Duodenal mucosa (tissue), 2 donors: Measurements from ENCODE around the gene SHISA5.
A peak's percentile ranks its signal among the peaks of the same experiment; 100 is the strongest.

Source experiments
- H3K27ac ChIP-seq: one replicate; pipeline ENCODE4 v1.7.0; 2013; ENCODE audit warnings: low read depth, low read length
- H3K27me3 ChIP-seq, 2 donors: one replicate each; pipeline ENCODE4 v1.7.0; 2013; ENCODE audit warnings: low read length in 2 of 2, control low read depth in 1 of 2; ENCODE audit not compliant: insufficient read depth in 2 of 2, control insufficient read depth in 1 of 2
- H3K36me3 ChIP-seq, 2 donors: one replicate each; pipeline ENCODE4 v1.7.0; 2013; ENCODE audit warnings: low read length in 2 of 2, control low read depth in 1 of 2; ENCODE audit not compliant: insufficient read depth in 2 of 2, control insufficient read depth in 1 of 2
- H3K4me1 ChIP-seq, 2 donors: one replicate each; pipeline ENCODE4 v1.7.0; 2013; ENCODE audit warnings: low read length in 2 of 2, control low read depth in 1 of 2; ENCODE audit not compliant: insufficient read depth in 2 of 2, control insufficient read depth in 1 of 2
- H3K4me3 ChIP-seq, 2 donors: one replicate each; pipeline ENCODE4 v1.7.0; 2013; ENCODE audit warnings: low read length in 2 of 2, low read depth in 1 of 2
- H3K9ac ChIP-seq, 2 donors: one replicate each; pipeline ENCODE4 v1.7.0; 2013; ENCODE audit warnings: low read length in 2 of 2, low read depth in 1 of 2
- H3K9me3 ChIP-seq, 2 donors: one replicate each; pipeline ENCODE4 v1.7.0; 2013; ENCODE audit warnings: low read length in 2 of 2, control low read depth in 1 of 2; ENCODE audit not compliant: control insufficient read depth in 1 of 2

The SHISA5 gene

DNA sequence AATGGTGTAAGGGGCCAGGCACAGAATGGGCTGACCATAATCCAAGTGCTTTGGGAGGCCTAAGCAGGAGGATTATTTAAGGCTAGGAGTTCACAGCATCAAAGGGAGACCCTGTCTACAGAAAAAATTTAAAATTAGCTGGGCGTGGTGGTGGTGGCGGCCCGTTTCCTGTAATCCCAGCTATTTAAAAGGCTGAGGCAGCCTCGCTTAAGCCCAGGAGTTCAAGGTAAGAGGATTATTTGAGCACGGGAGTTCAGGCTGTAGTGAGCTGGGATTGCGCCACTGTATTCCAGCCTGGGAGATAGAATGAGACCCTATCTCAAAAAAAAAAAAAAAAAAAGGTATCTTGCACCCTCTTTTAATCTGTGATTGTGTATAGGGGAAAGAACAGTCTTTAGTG, 62.0 kb downstream of the SHISA5 start:
- Histone ChIP-seq H3K4me3 (peak overlapping the region; percentile 2 to 8), H3K9ac (peak overlapping the region in 1 of 2 donors; percentile 7), H3K9me3 (no peaks in the 10 kb centered on the region), H3K27me3 (no peaks in the 10 kb centered on the region), H3K4me1 (peaks cover 17 to 27% of the 10 kb centered on the region in 2 donors), H3K36me3 (peaks cover 10 to 18% of the 10 kb centered on the region in 2 donors), H3K27ac (no peak overlapping the region)

GRCh38 chr3:48440590-48440958, 63.4 kb downstream of the SHISA5 start:
- Histone ChIP-seq H3K36me3 (peaks cover 10 to 18% of the 10 kb centered on the region in 2 donors), H3K9ac (peak overlapping the region; percentile 77 to 94), H3K4me3 (peak overlapping the region; percentile 96 to 99), H3K4me1 (peaks cover 14 to 28% of the 10 kb centered on the region in 2 donors), H3K27ac (peak overlapping the region; percentile 89), H3K27me3 (no peaks in the 10 kb centered on the region), H3K9me3 (no peaks in the 10 kb centered on the region)

- Histone ChIP-seq H3K9ac (peak within 1 kb of the TSS; percentile 77 to 94), H3K9me3 (no peaks in the 10 kb centered on the region), H3K4me3 (peak within 1 kb of the TSS; percentile 96 to 99), H3K27me3 (no peaks in the 10 kb centered on the region), H3K36me3 (peaks cover 10 to 18% of the 10 kb centered on the region in 2 donors), H3K4me1 (peaks cover 16 to 32% of the 10 kb centered on the region in 2 donors), H3K27ac (peak within 1 kb of the TSS; percentile 89)
These were observed 64.0 kb downstream of the SHISA5 start, which contains the start of the genes CCDC51 and TMA7 for GRCh38 chr3:48439820-48440589. CCDC51 (minus strand) TSS chr3:48440119; CDS start chr3:48435128, 4,991 bp downstream. TMA7 (plus strand) TSS chr3:48440257; CDS start chr3:48440297, 40 bp downstream.

GRCh38 chr3:48437812-48438211, 66.2 kb downstream of the SHISA5 start:
- Histone ChIP-seq H3K4me3 (no peak overlapping the region), H3K9ac (no peak overlapping the region), H3K27ac (no peak overlapping the region), H3K9me3 (no peaks in the 10 kb centered on the region), H3K4me1 (peaks cover 37 to 54% of the 10 kb centered on the region in 2 donors), H3K36me3 (peaks cover 3 to 4% of the 10 kb centered on the region in 2 donors), H3K27me3 (no peaks in the 10 kb centered on the region)

DNA sequence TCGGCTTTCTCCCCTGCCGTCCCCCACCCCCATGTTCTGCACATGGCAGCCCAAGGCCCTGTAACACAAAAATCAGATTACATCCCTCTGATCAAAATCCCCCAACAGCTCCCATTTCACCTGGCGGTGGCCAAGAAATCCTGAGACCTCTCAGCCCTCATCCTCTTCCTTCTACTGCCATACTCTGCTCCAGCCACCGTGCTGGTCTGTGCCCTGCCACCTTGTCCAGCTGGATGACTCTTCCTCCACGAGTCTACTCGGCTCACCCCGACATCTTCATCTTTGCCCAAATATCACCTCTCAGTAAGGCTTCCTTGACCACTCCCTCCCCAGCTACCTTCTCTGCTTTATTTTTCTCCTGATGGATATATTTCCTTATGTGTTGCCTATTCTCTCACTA, 67.1 kb downstream of the SHISA5 start:
- H3K36me3 ChIP-seq: peaks cover 6 to 7% of the 10 kb centered on the region in 2 donors
- no peaks in the 10 kb centered on the region for H3K27me3 ChIP-seq
- no peak overlapping the region for H3K4me3 ChIP-seq
- no peak overlapping the region for H3K27ac ChIP-seq
- H3K4me1 ChIP-seq: peaks cover 41 to 51% of the 10 kb centered on the region in 2 donors
- no peak overlapping the region for H3K9ac ChIP-seq
- no peaks in the 10 kb centered on the region for H3K9me3 ChIP-seq

DNA sequence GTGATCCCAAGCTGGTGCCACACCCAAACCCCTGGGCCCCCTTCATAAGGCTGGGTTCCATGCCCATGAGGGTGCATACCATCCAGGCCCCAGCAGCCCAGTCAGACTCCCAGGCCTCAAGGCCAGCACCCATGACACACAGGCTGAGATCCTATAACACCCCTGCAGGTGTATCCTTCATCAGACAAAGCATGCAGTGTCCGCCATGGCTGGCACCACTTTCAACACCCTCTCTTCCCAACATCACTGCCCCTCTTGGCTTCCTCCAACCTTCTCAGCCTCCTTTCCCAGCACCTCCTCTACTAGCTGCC, 67.5 kb downstream of the SHISA5 start:
- Histone ChIP-seq H3K27ac (no peak overlapping the region), H3K4me1 (peaks cover 37 to 47% of the 10 kb centered on the region in 2 donors), H3K27me3 (no peaks in the 10 kb centered on the region), H3K36me3 (peaks cover 6 to 7% of the 10 kb centered on the region in 2 donors), H3K9ac (no peak overlapping the region), H3K4me3 (no peak overlapping the region), H3K9me3 (no peaks in the 10 kb centered on the region)

- Histone ChIP-seq H3K27ac (no peak overlapping the region), H3K36me3 (peaks cover 6 to 7% of the 10 kb centered on the region in 2 donors), H3K4me3 (no peak overlapping the region), H3K4me1 (peaks cover 39 to 43% of the 10 kb centered on the region in 2 donors), H3K9me3 (no peaks in the 10 kb centered on the region), H3K9ac (no peak overlapping the region), H3K27me3 (no peaks in the 10 kb centered on the region)
These were observed 68.0 kb downstream of the SHISA5 start for GRCh38 chr3:48435774-48436476.

GRCh38 chr3:48435223-48435595, 68.8 kb downstream of the SHISA5 start:
- Histone ChIP-seq H3K27ac (no peak overlapping the region), H3K4me1 (peaks cover 47 to 49% of the 10 kb centered on the region in 2 donors), H3K4me3 (no peak overlapping the region), H3K27me3 (no peaks in the 10 kb centered on the region), H3K36me3 (peaks cover 6 to 7% of the 10 kb centered on the region in 2 donors), H3K9ac (no peak overlapping the region), H3K9me3 (no peaks in the 10 kb centered on the region)

DNA sequence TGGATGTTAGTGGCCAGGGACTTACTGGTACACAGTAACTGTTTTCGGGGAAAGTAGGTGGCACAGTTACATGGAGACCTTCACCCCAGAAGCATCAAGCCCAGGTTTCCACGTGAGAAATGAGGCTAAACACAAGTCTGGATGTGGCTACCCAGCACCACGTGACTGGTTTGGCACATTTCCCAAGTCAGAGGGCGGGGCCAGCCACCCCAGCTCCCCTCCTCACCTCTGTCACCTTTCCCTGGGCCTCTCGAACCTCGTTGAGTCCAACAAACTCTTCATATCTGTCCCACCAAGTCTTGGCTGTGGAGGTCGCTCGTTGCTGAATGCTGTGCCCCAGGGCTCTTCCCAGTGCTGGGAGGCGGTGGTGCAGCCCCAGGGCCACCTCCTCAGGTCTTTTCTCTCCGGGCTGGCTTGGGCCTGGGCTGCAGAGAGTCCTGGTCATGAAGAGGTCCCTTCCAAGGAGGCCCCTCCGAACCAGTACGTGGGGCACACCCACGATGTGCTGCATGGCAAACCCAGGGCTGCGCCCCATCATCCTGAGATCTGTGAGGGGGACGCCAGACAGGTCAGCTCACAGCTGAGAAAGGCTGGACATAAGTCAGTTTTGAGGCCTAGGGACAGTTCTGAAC, 69.3 kb downstream of the SHISA5 start:
- Histone ChIP-seq H3K4me3 (peak overlapping the region in 1 of 2 donors; percentile 32), H3K9ac (peak overlapping the region; percentile 16 to 41), H3K36me3 (peaks cover 6 to 7% of the 10 kb centered on the region in 2 donors), H3K9me3 (no peaks in the 10 kb centered on the region), H3K4me1 (peaks cover 50 to 52% of the 10 kb centered on the region in 2 donors), H3K27ac (peak overlapping the region; percentile 51), H3K27me3 (no peaks in the 10 kb centered on the region)
